SK-N-MC (cell line): Measurements from ENCODE around the gene CSTA.

Experiments
- DNase-seq: peaks from one replicate; pipeline ENCODE4 v3.0.0-alpha.2; 2011; ENCODE audit warnings: low read depth, low spot score
- H3K27ac ChIP-seq: fragments of 200-600 bp; sonication (generic); 2 replicates; pipeline ENCODE4 v1.5.1; 2016; ENCODE audit warnings: mixed run types
- H3K36me3 ChIP-seq: fragments of 200-600 bp; sonication (generic); 2 replicates; pipeline ENCODE4 v1.6.1; 2017; ENCODE audit warnings: antibody characterized with exemption, low read length, mixed read lengths; ENCODE audit not compliant: insufficient read depth
- H3K4me3 ChIP-seq: fragments of 200-600 bp; sonication (generic); 2 replicates; pipeline ENCODE4 v1.5.1; 2016
- H3K9ac ChIP-seq: fragments of 200-600 bp; sonication (generic); 2 replicates; pipeline ENCODE4 v1.8.0; 2017; ENCODE audit warnings: mixed run types, mixed read lengths; ENCODE audit not compliant: insufficient read length
- H3K9me3 ChIP-seq: fragments of 200-600 bp; sonication (generic); 2 replicates; pipeline ENCODE4 v1.6.1; 2017; ENCODE audit warnings: low read depth, mild to moderate bottlenecking, antibody characterized with exemption, low read length, moderate library complexity, mixed read lengths
- EZH2 ChIP-seq: fragments of 200-600 bp; sonication (generic); IDR thresholded peaks from one replicate; pipeline ENCODE4 v1.6.1; 2017; ENCODE audit warnings: antibody characterized with exemption
- FOXP2 ChIP-seq: optimal IDR thresholded peaks from 2 replicates; pipeline ENCODE3; 2011; ENCODE audit warnings: mild to moderate bottlenecking, moderate library complexity; ENCODE audit not compliant: insufficient read depth; ENCODE audit errors: extremely low read length, control extremely low read depth
- POLR2AphosphoS5 ChIP-seq: IDR thresholded peaks from 2 replicates; pipeline ENCODE4 v1.6.1; 2012; ENCODE audit warnings: mild to moderate bottlenecking, low read depth, low read length, borderline replicate concordance

CSTA gene

DNA sequence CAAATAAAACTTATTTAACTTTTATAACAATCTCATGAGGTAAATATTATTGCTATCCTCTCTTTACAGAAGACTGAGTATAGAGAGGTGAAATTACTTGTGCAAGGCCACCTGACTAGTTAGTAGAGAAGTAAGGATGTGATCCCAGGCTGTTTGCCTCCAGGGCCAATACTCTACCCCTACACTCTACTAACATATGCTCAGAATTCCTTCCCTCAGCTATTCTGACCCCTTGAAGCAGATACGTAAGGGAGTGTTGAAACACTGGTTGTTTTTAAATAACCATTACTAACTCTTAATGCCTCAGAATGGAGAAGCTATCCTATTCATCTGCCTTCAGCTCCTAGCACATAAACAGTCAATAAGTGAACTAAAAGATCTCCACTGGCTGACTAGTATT lies 24.1 kb downstream of the CSTA start:
- no peak for DNase-seq

DNA sequence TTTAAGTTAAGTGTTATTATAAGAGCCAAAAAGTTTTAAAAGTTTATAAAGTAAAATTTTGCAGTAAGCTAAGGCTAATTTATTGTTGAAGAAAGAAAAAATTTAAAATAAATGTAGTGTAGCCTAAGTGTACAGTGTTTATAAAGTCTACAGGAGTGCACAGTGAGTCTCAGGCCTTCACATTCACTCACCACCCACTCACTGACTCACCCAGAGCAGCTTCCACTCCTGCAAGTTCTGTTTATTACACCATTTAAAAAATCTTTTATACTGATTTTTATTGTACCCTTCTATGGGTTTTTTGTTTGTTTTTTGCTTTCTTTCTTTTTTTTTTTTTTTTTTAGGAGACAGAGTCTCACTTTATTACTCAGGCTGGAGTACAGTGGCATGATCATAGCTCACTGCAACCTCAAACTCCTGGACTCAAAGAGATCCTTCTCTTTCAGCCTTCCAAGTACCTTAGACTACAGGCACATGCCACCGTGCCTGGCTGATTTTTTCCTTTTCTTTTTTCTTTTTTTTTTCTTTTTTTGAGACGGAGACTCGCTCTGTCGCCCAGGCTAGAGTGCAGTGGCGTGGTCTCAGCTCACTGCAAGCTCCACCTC lies 25.9 kb downstream of the CSTA start:
- Histone ChIP-seq H3K9me3 (no peaks in the 10 kb centered on the region), H3K4me3 (no peak overlapping the region), H3K36me3 (no peaks in the 10 kb centered on the region), H3K27ac (no peak overlapping the region), H3K9ac (no peak overlapping the region)
- DNase-seq, result no peak
- TF ChIP-seq EZH2, result no peak
- no peak for TF ChIP-seq FOXP2
- no peak for TF ChIP-seq POLR2AphosphoS5

More for the DNA sequence above, 24.1 kb downstream of the CSTA start:
- H3K4me3 ChIP-seq, result no peak overlapping the region
- H3K27ac ChIP-seq, result no peak overlapping the region
- TF ChIP-seq POLR2AphosphoS5 (no peak), EZH2 (no peak), FOXP2 (no peak)
- no peak overlapping the region for H3K9ac ChIP-seq
- H3K9me3 ChIP-seq, result no peaks in the 10 kb centered on the region
- no peaks in the 10 kb centered on the region for H3K36me3 ChIP-seq

DNA sequence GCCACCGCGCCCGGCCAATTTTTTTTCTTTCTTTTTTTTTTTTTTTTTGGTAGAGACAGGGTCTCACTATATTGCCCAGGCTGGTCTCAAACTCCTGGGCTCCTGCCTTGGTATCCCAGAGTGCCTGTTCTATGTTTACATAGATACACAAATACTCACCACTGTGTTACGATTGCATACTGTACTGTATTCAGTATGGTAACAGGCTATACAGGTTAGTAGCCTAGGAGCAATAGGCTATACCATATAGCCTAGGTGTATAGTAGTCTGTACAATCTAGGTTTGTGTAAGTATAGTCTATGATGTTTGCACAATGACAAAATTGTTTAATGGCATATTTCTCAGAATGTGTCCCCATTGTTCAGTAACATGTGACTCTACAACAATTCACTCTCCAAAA lies 26.6 kb downstream of the CSTA start:
- Histone ChIP-seq H3K27ac (no peak overlapping the region), H3K4me3 (no peak overlapping the region), H3K9ac (no peak overlapping the region), H3K36me3 (no peaks in the 10 kb centered on the region), H3K9me3 (no peaks in the 10 kb centered on the region)
- TF ChIP-seq EZH2, result no peak
- TF ChIP-seq POLR2AphosphoS5, result no peak
- TF ChIP-seq FOXP2, result no peak
- no peak for DNase-seq

DNA sequence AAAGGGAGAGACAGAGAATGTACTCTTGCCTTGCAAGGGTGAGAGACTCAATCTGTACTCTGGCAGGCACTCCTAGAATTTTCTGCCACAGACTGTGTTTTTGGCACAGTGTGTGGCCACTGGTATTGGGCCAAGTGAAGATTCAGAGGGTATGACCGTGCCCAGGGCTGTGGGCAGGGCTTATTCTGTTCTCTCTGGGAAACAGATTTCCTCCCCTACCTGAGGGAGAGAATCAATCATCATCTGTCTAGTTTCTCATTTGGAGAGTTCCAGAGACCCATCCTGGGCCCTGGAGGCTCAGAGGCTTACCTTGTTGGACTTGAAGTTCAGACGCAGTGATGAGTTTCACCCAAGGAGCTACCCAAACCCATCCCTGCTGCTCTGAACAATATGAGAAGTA lies 28.2 kb downstream of the CSTA start:
- Histone ChIP-seq H3K9ac (no peak overlapping the region), H3K9me3 (no peaks in the 10 kb centered on the region), H3K4me3 (no peak overlapping the region), H3K36me3 (no peaks in the 10 kb centered on the region; the same call in 1 of the 2 replicates), H3K27ac (no peak overlapping the region)
- DNase-seq, result no peak
- TF ChIP-seq FOXP2 (no peak), POLR2AphosphoS5 (no peak), EZH2 (no peak)

DNA sequence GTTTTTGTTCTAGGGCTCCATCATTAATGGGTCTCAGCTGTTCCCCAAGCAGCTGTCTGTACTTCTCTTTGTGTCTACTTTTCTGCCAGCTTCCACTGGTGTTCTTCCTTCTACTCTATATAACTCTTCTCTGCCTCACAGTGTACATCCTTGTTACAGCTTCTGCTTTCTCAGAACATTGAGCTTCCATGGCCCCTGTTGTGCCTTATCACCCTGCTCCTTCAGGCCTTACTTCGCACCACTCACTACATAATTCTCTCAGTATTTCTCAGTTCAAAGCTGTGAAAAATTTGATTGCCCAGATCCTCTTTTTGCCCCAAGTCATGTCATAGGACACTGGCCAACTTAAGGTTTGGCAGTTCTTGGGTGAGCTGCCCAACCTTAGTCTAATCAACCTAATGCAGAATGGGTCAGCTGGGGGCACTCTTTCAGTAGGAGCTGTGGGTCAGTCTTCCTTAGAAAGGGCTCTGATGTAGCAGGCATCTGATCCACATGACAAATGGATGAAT lies 28.9 kb downstream of the CSTA start:
- no peak overlapping the region for H3K4me3 ChIP-seq
- no peaks in the 10 kb centered on the region for H3K9me3 ChIP-seq
- H3K36me3 ChIP-seq, result peaks cover 7% of the 10 kb centered on the region; the same call in 1 of the 2 replicates
- H3K9ac ChIP-seq, result no peak overlapping the region
- no peak for DNase-seq
- no peak overlapping the region for H3K27ac ChIP-seq
- TF ChIP-seq EZH2 (no peak), POLR2AphosphoS5 (no peak), FOXP2 (no peak)

DNA sequence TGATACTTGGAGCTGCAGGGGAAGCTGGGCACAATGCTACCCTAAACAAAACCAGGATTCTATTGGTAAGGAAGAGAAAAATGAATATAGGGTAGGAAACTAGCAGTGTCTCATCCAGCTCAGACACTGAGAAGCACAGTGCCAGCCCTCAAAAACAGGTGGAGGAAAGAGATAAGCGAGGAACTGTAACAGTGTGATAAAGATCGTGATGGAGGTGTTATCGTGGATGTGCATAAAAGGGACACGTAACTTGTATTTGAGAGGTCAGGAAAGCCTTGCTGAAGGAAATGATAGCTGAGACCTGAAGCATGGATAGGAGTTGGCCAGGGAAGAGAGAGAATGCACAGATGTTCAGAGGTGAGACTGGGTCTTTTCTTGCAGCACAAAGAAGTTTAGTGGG lies 30.6 kb downstream of the CSTA start:
- no peaks in the 10 kb centered on the region for H3K9me3 ChIP-seq
- H3K36me3 ChIP-seq, result peaks cover 8% of the 10 kb centered on the region; the same call in 1 of the 2 replicates
- H3K27ac ChIP-seq, result no peak overlapping the region
- H3K9ac ChIP-seq, result no peak overlapping the region
- DNase-seq, result no peak
- H3K4me3 ChIP-seq, result no peak overlapping the region
- TF ChIP-seq EZH2 (no peak), FOXP2 (no peak), POLR2AphosphoS5 (no peak)

DNA sequence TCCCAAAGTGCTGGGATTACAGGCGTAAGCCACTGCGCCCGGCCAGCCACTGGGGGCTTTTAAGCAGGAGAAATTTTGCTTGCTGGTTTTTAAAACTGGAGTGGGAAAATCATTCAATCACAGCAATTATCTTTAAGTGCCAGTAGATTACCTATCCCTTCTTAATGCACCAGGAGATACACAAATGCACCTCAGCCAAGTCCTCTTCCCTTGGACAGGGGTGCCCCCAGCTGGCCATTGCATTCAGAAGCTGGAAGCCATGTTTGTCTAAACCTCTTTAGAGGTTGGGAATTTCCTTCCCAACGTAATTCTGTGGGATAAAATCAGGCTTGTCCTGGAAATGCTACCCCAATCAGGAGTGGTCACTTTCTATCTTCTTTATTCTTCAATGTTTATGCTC lies 31.4 kb downstream of the CSTA start:
- H3K27ac ChIP-seq, result no peak overlapping the region
- no peaks in the 10 kb centered on the region for H3K9me3 ChIP-seq
- TF ChIP-seq EZH2 (no peak), POLR2AphosphoS5 (no peak), FOXP2 (no peak)

DNA sequence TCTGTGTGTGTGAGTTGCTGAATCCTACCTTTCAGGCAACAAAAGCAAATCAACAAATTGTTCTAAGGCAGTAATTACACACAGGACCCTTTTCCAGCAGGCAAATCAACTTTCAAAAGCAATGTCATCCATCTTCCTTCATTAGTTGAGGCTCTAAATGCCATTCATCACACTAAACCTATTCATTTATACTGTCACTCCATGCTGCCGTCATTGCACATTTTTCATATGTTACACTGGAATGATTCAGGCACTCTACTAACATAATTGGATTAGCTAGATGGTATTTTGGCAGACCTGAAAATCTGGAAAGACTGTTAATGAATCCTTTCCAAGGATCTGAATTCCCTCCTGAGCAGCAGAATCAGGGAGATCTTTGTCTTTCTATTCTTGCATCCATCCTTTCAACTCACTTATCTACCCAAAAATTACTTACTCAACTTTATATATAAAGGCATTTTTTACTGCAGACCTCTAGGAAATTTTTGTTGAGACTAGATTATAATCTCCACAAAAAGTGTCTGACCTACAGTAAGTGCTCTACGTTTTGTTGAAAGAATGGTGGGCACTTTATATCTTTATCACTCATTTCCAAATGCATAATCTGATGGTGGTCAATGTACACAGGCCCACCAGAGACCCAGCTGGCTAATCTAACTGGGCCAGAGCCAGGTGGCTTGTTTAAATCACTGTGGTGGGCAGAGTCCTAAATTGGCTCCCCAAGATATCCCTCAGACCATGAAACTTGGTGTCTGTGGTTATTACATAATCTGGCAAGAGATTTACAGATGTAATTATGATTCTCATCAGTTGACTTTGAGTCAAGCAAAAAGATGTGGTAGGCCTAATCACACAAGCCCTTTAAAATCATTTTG lies 33.0 kb downstream of the CSTA start:
- TF ChIP-seq FOXP2 (no peak), POLR2AphosphoS5 (no peak), EZH2 (no peak)
- Histone ChIP-seq H3K27ac (no peak overlapping the region), H3K9ac (no peak overlapping the region), H3K4me3 (no peak overlapping the region), H3K36me3 (peaks cover 23% of the 10 kb centered on the region), H3K9me3 (no peaks in the 10 kb centered on the region)
- no peak for DNase-seq

More for the DNA sequence above, 31.4 kb downstream of the CSTA start:
- no peak overlapping the region for H3K9ac ChIP-seq
- no peak for DNase-seq
- H3K4me3 ChIP-seq, result no peak overlapping the region
- H3K36me3 ChIP-seq, result peaks cover 8% of the 10 kb centered on the region; the same call in 1 of the 2 replicates
